Measurements from ENCODE around the gene NOD2. TPM values are rescaled to one million over a fixed set of nuclear protein-coding genes. Genes with fewer than 3 reads are reported as not detected.

NOD2 gene
- total and polyA plus RNA-seq, 2 of the 13 experiments (the other 11 are each of a cell fraction or from before 2014, with no cell fraction given) = 0.27 to 0.81 TPM

DNA sequence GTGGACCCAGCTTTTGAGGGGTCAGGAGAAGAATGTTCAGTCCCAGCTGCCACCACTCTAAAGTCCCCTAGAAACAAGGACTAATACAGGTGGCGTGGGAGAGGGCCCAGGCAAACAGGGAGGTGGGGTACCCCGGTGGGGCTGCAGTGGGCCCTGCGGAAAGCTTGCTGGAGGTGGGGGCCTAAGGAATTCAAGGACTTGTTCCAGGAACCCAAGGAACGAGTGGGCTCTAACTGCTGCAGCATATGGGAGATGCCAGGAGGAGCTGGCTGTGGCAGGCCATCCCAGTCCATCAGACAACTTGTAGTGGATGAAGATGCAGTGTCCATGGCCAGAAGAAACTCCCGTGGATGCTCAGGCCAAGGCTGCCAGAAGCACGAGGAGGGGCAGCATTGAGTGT is 22.9 kb upstream of the NOD2 start (continued):
- TF ChIP-seq POLR2G (IDR thresholded peaks at IDR 0.05; ENCODE audit: low read depth, low read length) (no peak), PTBP1 (IDR thresholded peaks at IDR 0.05; ENCODE audit: low read depth, low read length, poor library complexity, severe bottlenecking) (no peak), RCOR2 (CRISPR knock-in tag; IDR thresholded peaks at IDR 0.05) (no peak), ZNF607 (CRISPR knock-in tag; IDR thresholded peaks at IDR 0.05; ENCODE audit: borderline replicate concordance) (no peak), FOXA1 (IDR thresholded peaks at IDR 0.05) (no peak), FOXA1 (CRISPR knock-in tag; IDR thresholded peaks at IDR 0.05) (no peak)
- TF ChIP-seq, protein P1, sequence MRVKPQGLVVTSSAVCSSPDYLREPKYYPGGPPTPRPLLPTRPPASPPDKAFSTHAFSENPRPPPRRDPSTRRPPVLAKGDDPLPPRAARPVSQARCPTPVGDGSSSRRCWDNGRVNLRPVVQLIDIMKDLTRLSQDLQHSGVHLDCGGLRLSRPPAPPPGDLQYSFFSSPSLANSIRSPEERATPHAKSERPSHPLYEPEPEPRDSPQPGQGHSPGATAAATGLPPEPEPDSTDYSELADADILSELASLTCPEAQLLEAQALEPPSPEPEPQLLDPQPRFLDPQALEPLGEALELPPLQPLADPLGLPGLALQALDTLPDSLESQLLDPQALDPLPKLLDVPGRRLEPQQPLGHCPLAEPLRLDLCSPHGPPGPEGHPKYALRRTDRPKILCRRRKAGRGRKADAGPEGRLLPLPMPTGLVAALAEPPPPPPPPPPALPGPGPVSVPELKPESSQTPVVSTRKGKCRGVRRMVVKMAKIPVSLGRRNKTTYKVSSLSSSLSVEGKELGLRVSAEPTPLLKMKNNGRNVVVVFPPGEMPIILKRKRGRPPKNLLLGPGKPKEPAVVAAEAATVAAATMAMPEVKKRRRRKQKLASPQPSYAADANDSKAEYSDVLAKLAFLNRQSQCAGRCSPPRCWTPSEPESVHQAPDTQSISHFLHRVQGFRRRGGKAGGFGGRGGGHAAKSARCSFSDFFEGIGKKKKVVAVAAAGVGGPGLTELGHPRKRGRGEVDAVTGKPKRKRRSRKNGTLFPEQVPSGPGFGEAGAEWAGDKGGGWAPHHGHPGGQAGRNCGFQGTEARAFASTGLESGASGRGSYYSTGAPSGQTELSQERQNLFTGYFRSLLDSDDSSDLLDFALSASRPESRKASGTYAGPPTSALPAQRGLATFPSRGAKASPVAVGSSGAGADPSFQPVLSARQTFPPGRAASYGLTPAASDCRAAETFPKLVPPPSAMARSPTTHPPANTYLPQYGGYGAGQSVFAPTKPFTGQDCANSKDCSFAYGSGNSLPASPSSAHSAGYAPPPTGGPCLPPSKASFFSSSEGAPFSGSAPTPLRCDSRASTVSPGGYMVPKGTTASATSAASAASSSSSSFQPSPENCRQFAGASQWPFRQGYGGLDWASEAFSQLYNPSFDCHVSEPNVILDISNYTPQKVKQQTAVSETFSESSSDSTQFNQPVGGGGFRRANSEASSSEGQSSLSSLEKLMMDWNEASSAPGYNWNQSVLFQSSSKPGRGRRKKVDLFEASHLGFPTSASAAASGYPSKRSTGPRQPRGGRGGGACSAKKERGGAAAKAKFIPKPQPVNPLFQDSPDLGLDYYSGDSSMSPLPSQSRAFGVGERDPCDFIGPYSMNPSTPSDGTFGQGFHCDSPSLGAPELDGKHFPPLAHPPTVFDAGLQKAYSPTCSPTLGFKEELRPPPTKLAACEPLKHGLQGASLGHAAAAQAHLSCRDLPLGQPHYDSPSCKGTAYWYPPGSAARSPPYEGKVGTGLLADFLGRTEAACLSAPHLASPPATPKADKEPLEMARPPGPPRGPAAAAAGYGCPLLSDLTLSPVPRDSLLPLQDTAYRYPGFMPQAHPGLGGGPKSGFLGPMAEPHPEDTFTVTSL (CRISPR knock-in tag; IDR thresholded peaks at IDR 0.05; ENCODE audit: borderline replicate concordance) = no peak

DNA sequence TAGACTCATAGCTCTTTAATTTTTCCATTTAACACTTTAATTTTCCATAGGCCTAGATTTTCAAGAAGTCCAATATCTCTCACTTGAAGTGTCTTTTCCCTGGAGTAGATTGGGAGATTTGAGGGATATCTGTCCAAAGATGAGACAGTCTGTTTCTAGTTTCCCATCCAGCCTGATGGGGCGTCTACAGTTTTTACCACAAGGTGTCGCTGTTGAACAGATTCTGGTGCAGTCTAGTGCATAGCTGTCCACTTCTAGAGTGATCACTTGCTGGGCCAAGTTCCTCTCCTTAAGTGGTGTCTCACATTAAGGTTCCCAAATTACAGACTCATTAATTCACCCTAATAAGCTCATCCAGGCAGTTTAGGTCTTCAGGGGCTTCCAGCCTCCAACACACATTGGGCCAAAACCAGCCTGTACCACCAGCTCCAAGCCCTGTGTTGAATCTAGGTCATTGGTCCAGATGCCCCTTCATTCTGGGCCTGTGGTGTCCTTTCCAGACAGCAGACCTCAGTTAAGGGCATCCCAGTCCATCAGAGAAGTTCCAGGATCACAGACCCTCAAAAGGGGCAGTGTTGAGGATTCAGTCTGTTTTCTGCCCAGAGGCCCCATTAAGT is 21.7 kb upstream of the NOD2 start:
- H3K27ac ChIP-seq (ENCODE audit: extremely low read length, insufficient read depth, low read length) = no peak overlapping the region
- in situ Hi-C loops (cut with HindIII; ENCODE audit: extremely low pct_ligation_motif_present, low pct_unique_long_range_greater_than_20kb) = no loop called here
- FAIRE-seq = peak; percentile 76
- H3K9me3 ChIP-seq (ENCODE audit: low read length) = peaks cover 34% of the 10 kb centered on the region
- ChIA-PET POLR2A (interaction anchor here (0.5 kb wide), 1 partner anchor 109 kb away, joined by 4 read pairs; no protein-coding TSS in a partner anchor), CTCF (ENCODE audit: low intra/inter-chr PET ratio, low total read pairs) (interaction anchor here (2.2 kb wide), 1 partner anchor 135 kb away, joined by 20 read pairs; no protein-coding TSS in a partner anchor)
- H3K79me2 ChIP-seq (ENCODE audit: insufficient read depth, low read length) = no peaks in the 10 kb centered on the region
- WGBS (ENCODE audit: low lambda C conversion rate) = 15% methylated on average over 2 of the region's 2 CpGs
- no peak overlapping the region for H3K4me2 ChIP-seq (ENCODE audit: low read depth, low read length)
- BruUV-seq (replicated peaks) = no TSS peak
- DNase-seq (ENCODE audit: low spot score) = peak; percentile 36
- no peaks in the 10 kb centered on the region for H3K36me3 ChIP-seq (replicated peaks in 1 of 2; ENCODE audit: control insufficient read depth in 1 of 2, insufficient read depth in 2 of 2, low read length in 2 of 2)
- H4K20me1 ChIP-seq (ENCODE audit: insufficient read depth, low read length) = no peaks in the 10 kb centered on the region
- ATAC-seq = no peak
- H3K9ac ChIP-seq (ENCODE audit: insufficient read depth, low read depth, low read length) = no peak overlapping the region
- intact Hi-C loops (cut with micrococcal nuclease; ENCODE audit: unreplicated experiment) = loop anchor here (1.0 kb wide), 1 partner anchor 135 kb away; no protein-coding TSS in a partner anchor
- H3K4me3 ChIP-seq (replicated peaks in 1 of 3; ENCODE audit: insufficient read depth in 1 of 3, low read depth in 2 of 3, low read length in 3 of 3) = no peak overlapping the region
- H3K27me3 ChIP-seq (ENCODE audit: control insufficient read depth in 1 of 2, insufficient read depth in 2 of 2, low read length in 2 of 2) = no peaks in the 10 kb centered on the region; a peak in 1 of 5 replicates
- no peak overlapping the region for H2AFZ ChIP-seq (ENCODE audit: low read length)
- peaks cover 26% of the 10 kb centered on the region for H3K4me1 ChIP-seq (ENCODE audit: insufficient read depth, low read length)
- TF ChIP-seq SMC3 (IDR thresholded peaks at IDR 0.05; ENCODE audit: low read length) (peak; percentile 73; the same call in 1 of the 2 replicates), ZNF550 (CRISPR knock-in tag; IDR thresholded peaks at IDR 0.05; ENCODE audit: borderline replicate concordance) (no peak), HDAC2 (CRISPR knock-in tag; IDR thresholded peaks at IDR 0.05) (0 out of 2 replicates have a peak, but pooled peaks have one; percentile 34), XRCC5 (optimal IDR thresholded peaks at IDR 0.05; ENCODE audit: low read length) (peak; percentile 39), SETDB1 (CRISPR knock-in tag; IDR thresholded peaks at IDR 0.05; ENCODE audit: borderline replicate concordance) (peak; percentile 95; the same call in 1 of the 2 replicates)
- TF ChIP-seq, protein P2, sequence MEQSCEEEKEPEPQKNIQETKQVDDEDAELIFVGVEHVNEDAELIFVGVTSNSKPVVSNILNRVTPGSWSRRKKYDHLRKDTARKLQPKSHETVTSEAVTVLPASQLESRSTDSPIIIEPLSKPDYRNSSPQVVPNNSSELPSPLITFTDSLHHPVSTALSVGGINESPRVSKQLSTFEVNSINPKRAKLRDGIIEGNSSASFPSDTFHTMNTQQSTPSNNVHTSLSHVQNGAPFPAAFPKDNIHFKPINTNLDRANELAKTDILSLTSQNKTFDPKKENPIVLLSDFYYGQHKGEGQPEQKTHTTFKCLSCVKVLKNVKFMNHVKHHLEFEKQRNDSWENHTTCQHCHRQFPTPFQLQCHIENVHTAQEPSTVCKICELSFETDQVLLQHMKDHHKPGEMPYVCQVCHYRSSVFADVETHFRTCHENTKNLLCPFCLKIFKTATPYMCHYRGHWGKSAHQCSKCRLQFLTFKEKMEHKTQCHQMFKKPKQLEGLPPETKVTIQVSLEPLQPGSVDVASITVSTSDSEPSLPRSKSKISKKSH (CRISPR knock-in tag; IDR thresholded peaks at IDR 0.05; ENCODE audit: borderline replicate concordance) = 0 out of 2 replicates have a peak, but pooled peaks have one; percentile 53
- TF ChIP-seq, protein P3, sequence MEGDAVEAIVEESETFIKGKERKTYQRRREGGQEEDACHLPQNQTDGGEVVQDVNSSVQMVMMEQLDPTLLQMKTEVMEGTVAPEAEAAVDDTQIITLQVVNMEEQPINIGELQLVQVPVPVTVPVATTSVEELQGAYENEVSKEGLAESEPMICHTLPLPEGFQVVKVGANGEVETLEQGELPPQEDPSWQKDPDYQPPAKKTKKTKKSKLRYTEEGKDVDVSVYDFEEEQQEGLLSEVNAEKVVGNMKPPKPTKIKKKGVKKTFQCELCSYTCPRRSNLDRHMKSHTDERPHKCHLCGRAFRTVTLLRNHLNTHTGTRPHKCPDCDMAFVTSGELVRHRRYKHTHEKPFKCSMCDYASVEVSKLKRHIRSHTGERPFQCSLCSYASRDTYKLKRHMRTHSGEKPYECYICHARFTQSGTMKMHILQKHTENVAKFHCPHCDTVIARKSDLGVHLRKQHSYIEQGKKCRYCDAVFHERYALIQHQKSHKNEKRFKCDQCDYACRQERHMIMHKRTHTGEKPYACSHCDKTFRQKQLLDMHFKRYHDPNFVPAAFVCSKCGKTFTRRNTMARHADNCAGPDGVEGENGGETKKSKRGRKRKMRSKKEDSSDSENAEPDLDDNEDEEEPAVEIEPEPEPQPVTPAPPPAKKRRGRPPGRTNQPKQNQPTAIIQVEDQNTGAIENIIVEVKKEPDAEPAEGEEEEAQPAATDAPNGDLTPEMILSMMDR (CRISPR knock-in tag; IDR thresholded peaks at IDR 0.05) = peak; percentile 67

Measured in HepG2 (cell line).